ENCODE measurements around the gene ZDHHC21. TPM values are rescaled to one million over a fixed set of nuclear protein-coding genes. Genes with fewer than 3 reads are reported as not detected.

ZDHHC21 gene
- total RNA-seq, 1 experiment from 2014 or later: 3.4 TPM

GRCh38 chr9:14733133-14733532 lies 39.9 kb upstream of the ZDHHC21 start:
- ATAC-seq: no peak
- no peaks in the 10 kb centered on the region for H3K9me3 ChIP-seq (ENCODE audit: control insufficient read depth, insufficient read depth, low read depth, low read length)
- H3K27ac ChIP-seq (ENCODE audit: low read length): no peak overlapping the region
- CTCF ChIA-PET: no interaction called here
- POLR2A ChIA-PET: no interaction called here
- in situ Hi-C loops (cut with HindIII; ENCODE audit: low pct_unique_long_range_greater_than_20kb, low sequenced_read_pairs): no loop called here
- no TSS peak for BruUV-seq (replicated peaks)
- no peak for TF ChIP-seq POLR2AphosphoS5 (IDR thresholded peaks at IDR 0.05; ENCODE audit: low read depth, low read length)
- TF ChIP-seq TCF7L2 (IDR thresholded peaks at IDR 0.05; ENCODE audit: low read depth, low read length): no peak
- no peak for TF ChIP-seq SIN3A (IDR thresholded peaks at IDR 0.05; ENCODE audit: borderline replicate concordance, insufficient read depth, low read depth, low read length)
- no peak overlapping the region for H3K4me3 ChIP-seq (ENCODE audit: low read depth in 2 of 2, low read length in 2 of 2)
- intact Hi-C loops (cut with micrococcal nuclease; ENCODE audit: unreplicated experiment): no loop called here
- DNase-seq (ENCODE audit: low read depth, low spot score): no peak
- no peaks in the 10 kb centered on the region for H3K4me1 ChIP-seq (ENCODE audit: control insufficient read depth, insufficient read depth, low read length)
- H3K36me3 ChIP-seq (ENCODE audit: control insufficient read depth, insufficient read depth, low read length): no peaks in the 10 kb centered on the region
- H3K27me3 ChIP-seq (ENCODE audit: control insufficient read depth, insufficient read depth, low read length): no peaks in the 10 kb centered on the region

GRCh38 chr9:14731294-14731981 lies 38.2 kb upstream of the ZDHHC21 start:
- TF ChIP-seq TCF7L2 (IDR thresholded peaks at IDR 0.05; ENCODE audit: low read depth, low read length) (no peak), POLR2AphosphoS5 (IDR thresholded peaks at IDR 0.05; ENCODE audit: low read depth, low read length) (no peak), CTCF (IDR thresholded peaks at IDR 0.05) (no peak), SIN3A (IDR thresholded peaks at IDR 0.05; ENCODE audit: borderline replicate concordance, insufficient read depth, low read depth, low read length) (no peak), REST (IDR thresholded peaks at IDR 0.05; ENCODE audit: insufficient read depth in 1 of 2, low read depth in 2 of 2, low read length in 1 of 2) (no peak)
- ChIA-PET CTCF (no interaction called here), POLR2A (no interaction called here)
- Histone ChIP-seq H3K27ac (ENCODE audit: low read length) (no peak overlapping the region), H3K9me3 (ENCODE audit: control insufficient read depth, insufficient read depth, low read depth, low read length) (no peaks in the 10 kb centered on the region), H3K36me3 (ENCODE audit: control insufficient read depth, insufficient read depth, low read length) (no peaks in the 10 kb centered on the region), H3K4me3 (ENCODE audit: low read depth in 2 of 2, low read length in 2 of 2) (no peak overlapping the region), H3K27me3 (ENCODE audit: control insufficient read depth, insufficient read depth, low read length) (no peaks in the 10 kb centered on the region), H3K4me1 (ENCODE audit: control insufficient read depth, insufficient read depth, low read length) (no peaks in the 10 kb centered on the region)
- in situ Hi-C loops (cut with HindIII; ENCODE audit: low pct_unique_long_range_greater_than_20kb, low sequenced_read_pairs): no loop called here
- ATAC-seq: no peak
- intact Hi-C loops (cut with micrococcal nuclease; ENCODE audit: unreplicated experiment): no loop called here
- DNase-seq (ENCODE audit: low read depth, low spot score): no peak
- no TSS peak for BruUV-seq (replicated peaks)

DNA sequence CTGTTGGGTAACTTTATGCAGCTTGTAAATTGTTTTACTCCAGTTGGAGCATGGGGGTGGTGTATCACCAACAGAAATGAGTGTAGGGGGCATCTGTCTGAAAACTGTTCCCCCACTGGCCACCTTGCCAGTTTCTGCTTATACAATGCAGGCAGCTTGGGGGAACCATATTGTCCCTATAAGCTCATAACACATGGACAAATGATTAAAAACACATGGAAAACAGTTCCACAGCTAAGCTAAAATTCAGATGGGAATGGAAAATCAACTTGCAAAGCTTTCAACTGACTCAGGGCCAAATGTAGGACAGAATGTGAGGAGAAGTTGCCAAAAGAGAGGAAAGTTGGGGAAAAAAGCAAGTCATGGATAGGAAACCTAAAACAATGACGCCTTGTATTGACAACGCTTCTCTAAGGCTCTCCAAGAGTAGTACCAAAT lies 37.2 kb upstream of the ZDHHC21 start:
- in situ Hi-C loops (cut with HindIII; ENCODE audit: low pct_unique_long_range_greater_than_20kb, low sequenced_read_pairs) (no loop called here), intact Hi-C loops (cut with micrococcal nuclease; ENCODE audit: unreplicated experiment) (no loop called here)
- Histone ChIP-seq H3K4me1 (ENCODE audit: control insufficient read depth, insufficient read depth, low read length) (no peaks in the 10 kb centered on the region), H3K4me3 (ENCODE audit: low read depth in 2 of 2, low read length in 2 of 2) (no peak overlapping the region), H3K9me3 (ENCODE audit: control insufficient read depth, insufficient read depth, low read depth, low read length) (no peaks in the 10 kb centered on the region), H3K36me3 (ENCODE audit: control insufficient read depth, insufficient read depth, low read length) (no peaks in the 10 kb centered on the region), H3K27ac (ENCODE audit: low read length) (no peak overlapping the region), H3K27me3 (ENCODE audit: control insufficient read depth, insufficient read depth, low read length) (no peaks in the 10 kb centered on the region)
- CTCF ChIA-PET: no interaction called here
- BruUV-seq (replicated peaks): no TSS peak
- ATAC-seq (no peak), DNase-seq (ENCODE audit: low read depth, low spot score) (no peak)
- no peak for TF ChIP-seq CTCF (IDR thresholded peaks at IDR 0.05)
- TF ChIP-seq TCF7L2 (IDR thresholded peaks at IDR 0.05; ENCODE audit: low read depth, low read length): no peak
- no peak for TF ChIP-seq REST (IDR thresholded peaks at IDR 0.05; ENCODE audit: insufficient read depth in 1 of 2, low read depth in 2 of 2, low read length in 1 of 2)
- POLR2A ChIA-PET: no interaction called here

Data from Panc1 (cell line).